Panc1 (cell line): ENCODE measurements around the gene S100A1. TPM values are rescaled to one million over a fixed set of nuclear protein-coding genes. Genes with fewer than 3 reads are reported as not detected.

ENCODE experiments used
- ATAC-seq: fragments of 200-7000 bp; cut with Tn5 transposase; 2 replicates; pipeline ENCODE4 v1.9.1; 2020; ENCODE audit warnings: mild to moderate bottlenecking, moderate library complexity
- BruUV-seq: library from RNA; stranded (reverse); fragments of 400-500 nt; replicated peaks from 2 replicates; lab custom pipeline; 2021; lab: Mats Ljungman, UMichigan
- CTCF ChIA-PET: fragments of 300-600 bp; sonication (Branson Sonifier 250); formaldehyde crosslinking; loops from one replicate; lab custom pipeline; 2022; ENCODE audit warnings: antibody characterized with exemption; lab: Charles Lee
- POLR2A ChIA-PET: fragments of 300-600 bp; sonication (Branson Sonifier 250); formaldehyde crosslinking; loops from one replicate; lab custom pipeline; 2022; ENCODE audit warnings: antibody characterized with exemption; lab: Charles Lee
- DNase-seq: peaks from one replicate; pipeline ENCODE4 v3.0.0-alpha.2; 2010; ENCODE audit warnings: low read depth, low spot score
- H3K27ac ChIP-seq: 2 replicates; pipeline ENCODE4 v1.5.1; 2011; ENCODE audit warnings: mild to moderate bottlenecking, low read length, inconsistent platforms
- H3K27me3 ChIP-seq: fragments of 200-500 bp; sonication (Bioruptor generic); 2 replicates; pipeline ENCODE4 v1.6.0; 2014; ENCODE audit warnings: low read length, inconsistent platforms; ENCODE audit not compliant: control insufficient read depth, insufficient read depth
- H3K36me3 ChIP-seq: fragments of 200-500 bp; sonication (Bioruptor generic); 2 replicates; pipeline ENCODE4 v1.5.1; 2014; ENCODE audit warnings: inconsistent platforms, mild to moderate bottlenecking, low read length, moderate library complexity; ENCODE audit not compliant: control insufficient read depth, insufficient read depth
- H3K4me1 ChIP-seq: 2 replicates; pipeline ENCODE4 v1.5.1; 2011; ENCODE audit warnings: inconsistent platforms, mild to moderate bottlenecking, low read length, moderate library complexity; ENCODE audit not compliant: control insufficient read depth, insufficient read depth
- H3K4me3 ChIP-seq, 2 experiments: 2 replicates each; pipeline ENCODE4 v1.5.1; 2011 to 2012; ENCODE audit warnings: low read depth in 2 of 2, low read length in 2 of 2, mild to moderate bottlenecking in 2 of 2, inconsistent platforms in 1 of 2, moderate library complexity in 1 of 2
- H3K9me3 ChIP-seq: fragments of 200-500 bp; sonication (Bioruptor generic); 2 replicates; pipeline ENCODE4 v1.5.1; 2014; ENCODE audit warnings: low read depth, mild to moderate bottlenecking, inconsistent platforms, low read length, moderate library complexity; ENCODE audit not compliant: control insufficient read depth, insufficient read depth
- CTCF ChIP-seq: fragments of 450-650 bp; IDR thresholded peaks from 2 replicates; pipeline ENCODE4 v1.5.1; 2017; ENCODE audit warnings: mild to moderate bottlenecking
- POLR2AphosphoS5 ChIP-seq: IDR thresholded peaks from 2 replicates; pipeline ENCODE4 v1.6.1; 2012; ENCODE audit warnings: mild to moderate bottlenecking, low read depth, low read length, moderate library complexity
- REST ChIP-seq, 2 experiments: IDR thresholded peaks; 2 replicates each; pipeline ENCODE4 v1.6.1; 2011 to 2012; ENCODE audit warnings: low read depth in 2 of 2, control low read depth in 1 of 2, low read length in 1 of 2, mild to moderate bottlenecking in 1 of 2, moderate library complexity in 1 of 2; ENCODE audit not compliant: insufficient read depth in 1 of 2
- SIN3A ChIP-seq: IDR thresholded peaks from 2 replicates; pipeline ENCODE4 v1.6.1; 2012; ENCODE audit warnings: low read depth, mild to moderate bottlenecking, low read length, moderate library complexity, borderline replicate concordance; ENCODE audit not compliant: insufficient read depth
- TCF7L2 ChIP-seq: IDR thresholded peaks from 2 replicates; pipeline ENCODE4 v1.6.1; 2011; ENCODE audit warnings: mild to moderate bottlenecking, low read depth, low read length, inconsistent platforms
- in situ Hi-C: cut with HindIII; loops from 2 replicates; pipeline ENCODE4 v1.10.0; 2016; ENCODE audit warnings: low sequenced_read_pairs, low pct_unique_long_range_greater_than_20kb
- intact Hi-C: fragments of 100-400 bp; cut with micrococcal nuclease; formaldehyde crosslinking; loops from one replicate; pipeline ENCODE4 v1.10.0; 2022; ENCODE audit not compliant: unreplicated experiment
- total RNA-seq: library from RNA; stranded (reverse); gene quantifications from one replicate; pipeline ENCODE4 v1.2.1, GENCODE V29; 2021; ENCODE audit not compliant: unreplicated experiment

The S100A1 gene
- total RNA-seq, 1 experiment from 2014 or later, result 2.9 TPM

GRCh38 chr1:153598309-153599172, 29.7 kb upstream of the S100A1 start:
- in situ Hi-C loops (no loop called here), intact Hi-C loops (no loop called here)
- ChIA-PET CTCF (no interaction called here), POLR2A (no interaction called here)
- Histone ChIP-seq H3K36me3 (no peaks in the 10 kb centered on the region), H3K4me1 (no peaks in the 10 kb centered on the region), H3K27me3 (no peaks in the 10 kb centered on the region), H3K27ac (no peak overlapping the region), H3K4me3 (no peak overlapping the region), H3K9me3 (no peaks in the 10 kb centered on the region)
- DNase-seq (no peak), ATAC-seq (peak; percentile 31; the same call in 1 of the 2 replicates)
- TF ChIP-seq TCF7L2 (no peak), REST (IDR thresholded peaks at IDR 0.05; ENCODE audit: insufficient read depth in 1 of 2, low read depth in 2 of 2, low read length in 1 of 2) (no peak), SIN3A (no peak), POLR2AphosphoS5 (no peak), CTCF (no peak)
- no TSS peak for BruUV-seq

- Histone ChIP-seq H3K9me3 (no peaks in the 10 kb centered on the region), H3K27ac (no peak overlapping the region), H3K36me3 (no peaks in the 10 kb centered on the region), H3K27me3 (no peaks in the 10 kb centered on the region), H3K4me3 (no peak overlapping the region), H3K4me1 (no peaks in the 10 kb centered on the region)
- DNase-seq (no peak), ATAC-seq (no peak)
- POLR2A ChIA-PET, result no interaction called here
- TF ChIP-seq POLR2AphosphoS5, result no peak
- TF ChIP-seq SIN3A, result no peak
- no peak for TF ChIP-seq REST (IDR thresholded peaks at IDR 0.05; ENCODE audit: insufficient read depth in 1 of 2, low read depth in 2 of 2, low read length in 1 of 2)
- TF ChIP-seq TCF7L2, result no peak
- no peak for TF ChIP-seq CTCF
- CTCF ChIA-PET, result no interaction called here
- in situ Hi-C loops (loop anchor here (25.0 kb wide), 1 partner anchor 238 kb away; the partner anchor contains the start of gene S100A9), intact Hi-C loops (no loop called here)
- BruUV-seq, result no TSS peak
Measured at GRCh38 chr1:153599847-153600246, 28.4 kb upstream of the S100A1 start.
